ENCODE results near the gene PDE4A.

GRCh38 chr19:10407096-10407495, 13.2 kb upstream of the PDE4A start:
- TF ChIP-seq ZNF274 (IDR thresholded peaks at IDR 0.05; ENCODE audit: low read depth, low read length) (no peak), YY1 (IDR thresholded peaks at IDR 0.05; ENCODE audit: insufficient read depth, insufficient read length) (no peak)

Measured in NT2/D1 (cell line).